SKM-1 treated with dmso at 0.1 percent for 144 hours (cell line): ENCODE results near the gene ZNF764.
"Not testable (repeated sequence)": the region's sequence is repeated elsewhere in the genome, so short reads cannot be mapped to it uniquely, and the experiment has no call there.

Source experiments
- DNase-seq: peaks from one replicate; lab custom pipeline; 2025; ENCODE audit not compliant: unreplicated experiment; lab: John Stamatoyannopoulos, UW

ZNF764 gene

GRCh38 chr16:30551781-30552180, 6.4 kb downstream of the ZNF764 start:
- no peak for DNase-seq

- no peak for DNase-seq
Observed at GRCh38 chr16:30548416-30549253, 9.5 kb downstream of the ZNF764 start.

GRCh38 chr16:30546115-30546514, 12.1 kb downstream of the ZNF764 start:
- DNase-seq: no peak

- DNase-seq: no peak
Observed at GRCh38 chr16:30543067-30543466, 15.1 kb downstream of the ZNF764 start.

GRCh38 chr16:30541502-30542329, 16.5 kb downstream of the ZNF764 start:
- DNase-seq: no peak

GRCh38 chr16:30540916-30541464, 17.2 kb downstream of the ZNF764 start:
- not testable (repeated sequence) for DNase-seq

- not testable (repeated sequence) for DNase-seq
Observed at GRCh38 chr16:30539986-30540526, 18.1 kb downstream of the ZNF764 start.

- DNase-seq: no peak
Observed at GRCh38 chr16:30539000-30539964, 18.9 kb downstream of the ZNF764 start.

- not testable (repeated sequence) for DNase-seq
Observed at GRCh38 chr16:30536391-30537024, 21.7 kb downstream of the ZNF764 start.

- DNase-seq: peak; percentile 42
Observed at GRCh38 chr16:30535777-30536190, 22.4 kb downstream of the ZNF764 start.

GRCh38 chr16:30535106-30535776, 22.9 kb downstream of the ZNF764 start:
- peak; percentile 47 for DNase-seq

- peak; percentile 47 for DNase-seq
Observed at GRCh38 chr16:30534368-30535105, 23.6 kb downstream of the ZNF764 start, which contains the start of gene ZNF747. ZNF747 (minus strand) TSS chr16:30534858; CDS start chr16:30534679, 179 bp downstream.

GRCh38 chr16:30533748-30534367, 24.3 kb downstream of the ZNF764 start:
- DNase-seq: no peak

GRCh38 chr16:30533146-30533522, 25.0 kb downstream of the ZNF764 start:
- DNase-seq: no peak

GRCh38 chr16:30532285-30533145, 25.7 kb downstream of the ZNF764 start:
- DNase-seq: no peak

GRCh38 chr16:30530163-30531037, 27.8 kb downstream of the ZNF764 start:
- DNase-seq: no peak
